GM23338 (cell line): ENCODE results near the gene FTO.

Experiments
- CTCF ChIP-seq, 2 experiments: fragments of 200-600 bp in 1 of 2; sonication (generic) in 1 of 2; conservative IDR thresholded peaks; 2 replicates each; pipeline versions ENCODE4 v1.5.1 to v1.6.1; 2016 to 2017; ENCODE audit warnings: antibody characterized with exemption in 2 of 2, low read depth in 2 of 2, mild to moderate bottlenecking in 2 of 2, moderate library complexity in 1 of 2
- EZH2phosphoT487 ChIP-seq: fragments of 200-600 bp; sonication (generic); IDR thresholded peaks from one replicate; pipeline ENCODE4 v1.8.1; 2018; ENCODE audit warnings: antibody characterized with exemption; ENCODE audit not compliant: unreplicated experiment

- TF ChIP-seq EZH2phosphoT487 (no peak), CTCF (conservative IDR thresholded peaks at IDR 0.05; ENCODE audit: low read depth in 2 of 2) (no peak)
Observed at GRCh38 chr16:54143934-54144571, 440.1 kb downstream of the FTO start.
